ENCODE results near the gene TMPRSS9.

The TMPRSS9 gene

DNA sequence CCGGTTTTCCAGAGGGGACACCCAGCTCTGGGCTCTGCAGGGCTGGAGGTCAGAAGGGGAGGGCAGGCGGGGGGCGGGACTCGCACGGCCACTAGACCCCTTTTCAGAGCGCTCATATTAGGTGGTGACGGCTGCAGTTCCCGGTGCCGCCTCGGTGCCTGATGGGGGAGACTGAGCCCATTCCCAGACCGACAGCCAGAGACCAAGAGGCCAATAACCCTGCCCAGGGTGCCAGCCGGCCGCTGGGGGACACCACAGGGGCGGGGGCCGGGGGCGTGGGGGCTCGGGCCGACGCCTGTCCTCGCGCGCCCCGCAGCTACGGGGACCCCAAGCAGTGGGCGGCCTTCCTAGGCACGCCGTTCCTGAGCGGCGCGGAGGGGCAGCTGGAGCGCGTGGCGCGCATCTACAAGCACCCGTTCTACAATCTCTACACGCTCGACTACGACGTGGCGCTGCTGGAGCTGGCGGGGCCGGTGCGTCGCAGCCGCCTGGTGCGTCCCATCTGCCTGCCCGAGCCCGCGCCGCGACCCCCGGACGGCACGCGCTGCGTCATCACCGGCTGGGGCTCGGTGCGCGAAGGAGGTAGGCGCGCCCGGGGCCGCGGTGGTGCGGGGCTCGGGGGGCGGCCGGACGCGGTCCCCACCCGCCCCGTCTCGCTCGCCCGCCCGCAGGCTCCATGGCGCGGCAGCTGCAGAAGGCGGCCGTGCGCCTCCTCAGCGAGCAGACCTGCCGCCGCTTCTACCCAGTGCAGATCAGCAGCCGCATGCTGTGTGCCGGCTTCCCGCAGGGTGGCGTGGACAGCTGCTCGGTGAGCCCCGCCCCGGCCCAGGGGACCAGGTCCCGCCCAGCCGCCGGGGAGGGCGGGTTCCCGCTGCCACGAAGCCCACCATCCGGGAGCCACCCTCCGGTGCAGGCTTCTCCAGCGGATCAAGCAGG is 64.9 kb downstream of the TMPRSS9 start:
- no peak for DNase-seq

DNA sequence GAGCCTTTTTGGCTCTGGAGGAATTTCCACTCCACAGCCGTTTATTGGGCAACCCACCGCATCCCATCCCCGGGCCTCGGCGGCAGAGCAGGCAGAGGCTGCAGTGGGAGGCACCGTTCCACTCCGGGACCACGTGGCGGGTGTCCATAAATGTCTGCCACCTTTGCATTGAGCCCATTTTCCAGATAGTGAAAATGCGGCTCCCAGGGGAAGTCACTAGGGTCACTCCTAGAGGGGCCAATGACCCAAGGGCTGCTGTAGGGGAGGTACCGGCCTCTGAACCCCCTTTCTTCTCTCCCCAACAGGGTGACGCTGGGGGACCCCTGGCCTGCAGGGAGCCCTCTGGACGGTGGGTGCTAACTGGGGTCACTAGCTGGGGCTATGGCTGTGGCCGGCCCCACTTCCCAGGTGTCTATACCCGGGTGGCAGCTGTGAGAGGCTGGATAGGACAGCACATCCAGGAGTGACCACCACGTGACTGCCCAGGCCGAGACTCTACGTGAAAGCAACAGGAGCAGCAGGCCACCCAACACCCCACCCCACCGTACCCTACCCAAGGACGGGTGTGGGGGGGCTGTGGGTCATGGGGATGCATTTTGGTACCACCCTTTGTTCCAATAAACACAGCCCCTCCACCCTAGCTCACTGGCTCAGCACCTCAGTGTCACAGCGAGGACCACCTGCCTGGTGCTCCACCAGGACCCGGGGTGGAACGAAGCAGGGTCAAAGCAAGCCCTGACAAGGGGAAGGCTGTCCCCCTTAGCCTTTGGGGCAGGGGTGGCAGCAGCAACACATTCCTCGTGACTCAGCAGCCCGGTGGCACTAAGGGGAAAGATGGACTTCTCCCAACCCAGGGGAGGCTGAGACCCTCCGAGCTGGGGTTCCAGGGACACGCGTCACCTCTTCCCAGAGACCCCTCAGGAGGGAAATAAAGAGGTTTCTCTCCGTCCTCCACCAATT is 65.8 kb downstream of the TMPRSS9 start:
- DNase-seq: no peak

DNA sequence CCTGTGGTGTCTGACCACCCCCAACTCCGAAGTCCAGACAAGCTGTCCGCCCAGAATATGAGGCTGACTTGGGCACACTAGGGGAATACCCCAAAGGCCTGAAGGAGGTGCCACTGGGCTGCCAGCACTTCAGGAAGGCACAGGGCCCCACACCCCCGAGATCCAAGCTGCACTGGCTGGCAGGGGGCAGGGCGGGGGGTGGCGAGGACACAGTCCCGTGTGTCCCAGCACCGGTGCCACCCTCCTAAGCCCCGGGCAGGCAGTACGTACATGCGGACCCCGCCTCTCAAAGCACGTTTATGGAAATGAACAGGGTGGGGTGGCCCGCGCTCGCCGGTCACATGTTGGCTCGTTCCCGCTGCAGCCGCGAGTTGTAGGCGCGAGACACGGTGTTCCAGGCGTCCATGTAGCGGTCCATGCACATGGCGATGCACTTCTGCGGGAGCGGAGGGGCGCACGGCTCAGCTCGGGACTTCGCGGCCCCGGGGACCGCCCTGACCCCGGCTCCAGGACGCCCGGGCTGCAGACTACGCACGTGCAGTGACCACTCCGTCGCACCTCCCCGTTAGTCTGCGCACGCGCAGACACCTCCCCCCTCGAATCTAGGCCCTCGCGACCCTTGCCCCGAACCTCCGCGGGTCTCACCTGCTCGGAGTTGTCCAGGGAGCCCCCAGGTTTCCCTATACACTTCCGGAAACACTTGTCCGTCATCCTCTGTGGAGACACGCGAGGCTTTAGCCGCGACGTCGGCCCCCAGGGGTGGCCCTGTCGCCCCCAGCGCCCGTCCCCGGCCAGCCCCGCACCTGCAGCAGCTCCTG is 66.8 kb downstream of the TMPRSS9 start:
- peak; percentile 20 to 55 for DNase-seq

- peak; percentile 95 for DNase-seq
These were observed 67.6 kb downstream of the TMPRSS9 start, which contains the start of gene TIMM13 for GRCh38 chr19:2427429-2428320. TIMM13 (minus strand) TSS chr19:2427586; CDS start chr19:2427533, 53 bp downstream.

GRCh38 chr19:2428321-2428690 is 68.2 kb downstream of the TMPRSS9 start:
- DNase-seq: no peak

DNA sequence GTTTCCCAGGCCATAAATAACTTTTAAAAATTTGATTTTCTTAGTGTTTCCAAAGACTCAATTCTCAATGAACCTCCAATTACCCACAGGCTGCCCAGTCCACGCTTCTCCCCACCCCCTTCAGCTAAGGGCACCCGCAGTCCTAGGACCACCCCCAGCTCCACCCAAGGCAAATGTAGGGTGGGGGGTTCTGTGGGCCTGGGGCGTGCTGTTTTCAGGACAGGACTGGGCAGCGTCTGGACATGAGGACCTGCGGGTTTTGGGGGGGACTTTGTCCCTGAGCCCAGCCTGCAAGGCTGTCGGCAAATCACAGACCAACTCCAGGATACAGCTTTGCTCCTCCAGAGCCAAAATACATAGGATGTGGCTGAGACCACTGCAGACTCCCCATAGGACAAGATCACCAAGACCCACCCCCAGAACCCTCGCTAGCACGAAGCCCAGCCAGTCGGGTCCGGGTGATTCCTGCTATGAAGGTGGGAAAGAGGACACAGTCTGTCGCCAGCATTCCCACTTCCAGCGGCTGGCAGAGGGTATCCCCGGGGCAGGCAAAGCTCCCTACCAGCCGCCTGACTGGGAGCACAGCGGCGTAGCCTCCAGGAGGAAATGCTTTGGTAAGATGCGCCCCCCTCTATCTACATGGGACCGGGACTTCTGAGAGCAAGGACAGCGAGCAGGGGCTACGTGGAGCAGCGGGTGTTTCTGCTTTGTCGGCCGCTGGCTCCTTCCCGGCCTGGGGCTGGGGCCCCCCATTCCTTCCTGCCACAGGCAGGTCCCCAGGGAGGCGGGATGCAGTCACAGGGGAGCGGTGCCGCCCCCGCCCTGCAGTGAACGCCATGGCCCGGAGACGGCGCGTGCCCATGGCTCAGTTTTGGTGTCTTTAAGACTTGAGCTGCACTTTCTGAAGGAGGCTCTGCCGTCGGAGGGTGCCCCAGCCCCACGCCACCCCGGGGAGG is 69.0 kb downstream of the TMPRSS9 start:
- DNase-seq: no peak

- DNase-seq: no peak
These were observed 70.0 kb downstream of the TMPRSS9 start for GRCh38 chr19:2429917-2430535.

DNA sequence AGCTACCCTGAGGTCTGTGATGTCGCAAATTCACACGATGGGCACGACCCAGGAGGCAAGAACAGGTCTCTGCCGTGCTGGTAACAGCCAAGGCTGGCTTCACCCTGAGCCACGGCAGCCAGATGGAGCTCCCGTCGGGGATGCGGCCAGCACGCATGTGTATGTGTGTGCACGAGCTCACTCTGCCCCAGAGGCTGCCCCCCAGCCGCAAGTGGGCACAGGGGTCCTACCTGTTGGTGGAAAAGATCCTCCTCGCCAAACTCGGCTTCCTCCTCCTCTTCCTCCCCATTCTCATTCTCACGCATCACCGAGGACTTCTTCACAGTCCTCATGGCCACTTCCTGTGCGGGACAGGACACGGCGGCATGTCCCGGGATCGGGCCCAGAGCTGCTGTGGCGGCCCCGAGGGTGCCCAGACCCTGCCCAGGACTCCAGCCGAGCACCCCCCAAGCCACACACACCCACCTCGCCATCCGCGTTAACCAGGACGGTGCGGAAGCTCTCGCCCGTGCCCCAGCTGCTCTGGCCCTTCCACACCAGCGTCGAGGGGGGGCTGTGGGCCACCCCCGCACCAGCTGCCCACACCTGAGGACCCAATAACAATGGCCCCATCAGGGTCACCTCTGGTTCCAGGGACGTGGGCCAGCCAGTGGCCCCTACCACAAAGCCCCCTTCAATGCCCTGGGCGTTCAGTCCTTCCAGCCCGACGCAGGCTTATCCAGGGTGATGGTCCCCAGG is 71.4 kb downstream of the TMPRSS9 start:
- DNase-seq: no peak

DNA sequence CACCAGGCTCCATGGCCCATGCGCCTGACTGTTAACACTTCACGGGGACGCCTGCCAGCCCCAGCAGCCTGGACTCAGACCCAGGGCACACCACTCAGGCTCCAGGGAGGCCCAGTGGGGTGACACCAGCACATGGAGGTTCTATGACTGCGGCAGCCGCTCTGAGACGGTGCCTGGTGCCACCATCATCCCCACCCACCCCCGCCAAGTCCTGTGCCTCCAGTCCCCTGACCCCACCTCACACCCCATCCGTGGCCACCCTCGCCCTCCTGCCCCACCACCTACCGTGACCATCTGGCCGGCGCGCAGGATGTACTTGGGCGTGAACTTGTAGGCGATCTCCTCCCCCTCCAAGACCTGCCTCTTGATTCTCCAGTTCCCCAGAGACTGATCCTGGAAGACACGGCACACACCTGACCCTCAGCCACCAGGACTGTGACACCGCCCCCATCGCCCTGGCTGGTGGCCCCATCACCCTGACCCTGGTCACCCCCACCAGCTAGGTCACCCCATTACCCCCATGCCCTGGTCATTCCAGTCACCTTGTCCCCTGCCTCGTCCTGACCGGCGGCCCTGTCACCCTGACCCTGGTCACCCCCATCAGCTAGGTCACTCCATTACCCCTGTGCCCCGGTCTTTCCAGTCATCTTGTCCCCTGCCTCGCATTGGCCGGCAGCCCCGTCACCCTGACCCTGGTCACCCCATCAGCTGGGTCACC is 72.2 kb downstream of the TMPRSS9 start:
- DNase-seq: no peak

GRCh38 chr19:2433854-2434253 is 73.8 kb downstream of the TMPRSS9 start:
- no peak for DNase-seq

DNA sequence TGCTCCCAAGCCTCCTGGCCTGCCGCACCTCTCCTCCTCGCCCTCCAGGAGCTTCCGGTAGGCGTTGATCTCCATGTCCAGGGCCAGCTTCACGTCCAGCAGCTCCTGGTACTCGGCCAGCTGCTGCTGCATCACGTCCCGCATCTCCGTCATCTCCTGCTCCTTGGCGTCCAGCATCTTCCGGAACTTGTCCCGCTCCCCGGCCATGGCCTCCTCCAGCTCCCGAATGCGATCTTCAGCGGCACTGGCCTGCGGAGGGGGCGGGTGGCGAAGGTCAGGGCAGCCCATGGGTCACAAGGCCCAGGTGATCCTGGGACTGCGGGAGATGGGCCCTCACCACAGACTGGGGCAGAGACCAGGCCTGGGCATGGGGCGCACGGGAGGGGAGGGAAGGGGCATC is 74.2 kb downstream of the TMPRSS9 start:
- DNase-seq: no peak

GRCh38 chr19:2434721-2435265 is 74.7 kb downstream of the TMPRSS9 start:
- no peak for DNase-seq

- no peak for DNase-seq
These were observed 76.3 kb downstream of the TMPRSS9 start for GRCh38 chr19:2436384-2436783.

- DNase-seq: no peak
These were observed 76.9 kb downstream of the TMPRSS9 start for GRCh38 chr19:2436926-2437325.

DNA sequence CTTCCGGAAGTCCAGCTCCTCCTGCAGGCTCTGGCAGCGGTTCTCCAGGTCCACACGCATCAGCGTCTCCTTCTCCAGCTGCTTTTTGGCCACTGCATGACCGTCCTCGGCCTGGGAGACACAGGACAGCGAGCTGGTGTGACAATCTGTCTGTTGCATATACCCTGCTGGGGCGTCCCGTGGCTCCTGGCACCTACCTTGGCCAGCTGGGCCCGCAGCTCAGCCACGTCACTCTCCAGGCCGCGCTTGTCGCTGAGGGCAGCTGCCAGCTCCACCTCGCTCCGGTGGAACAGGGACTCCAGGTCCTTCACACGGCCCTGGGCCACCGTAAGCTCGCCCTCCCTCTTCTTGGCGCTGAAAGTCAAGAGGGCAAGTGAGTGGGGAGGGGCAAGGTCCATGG is 78.1 kb downstream of the TMPRSS9 start:
- DNase-seq: no peak

- no peak for DNase-seq
These were observed 80.5 kb downstream of the TMPRSS9 start for GRCh38 chr19:2440515-2440914.

DNA sequence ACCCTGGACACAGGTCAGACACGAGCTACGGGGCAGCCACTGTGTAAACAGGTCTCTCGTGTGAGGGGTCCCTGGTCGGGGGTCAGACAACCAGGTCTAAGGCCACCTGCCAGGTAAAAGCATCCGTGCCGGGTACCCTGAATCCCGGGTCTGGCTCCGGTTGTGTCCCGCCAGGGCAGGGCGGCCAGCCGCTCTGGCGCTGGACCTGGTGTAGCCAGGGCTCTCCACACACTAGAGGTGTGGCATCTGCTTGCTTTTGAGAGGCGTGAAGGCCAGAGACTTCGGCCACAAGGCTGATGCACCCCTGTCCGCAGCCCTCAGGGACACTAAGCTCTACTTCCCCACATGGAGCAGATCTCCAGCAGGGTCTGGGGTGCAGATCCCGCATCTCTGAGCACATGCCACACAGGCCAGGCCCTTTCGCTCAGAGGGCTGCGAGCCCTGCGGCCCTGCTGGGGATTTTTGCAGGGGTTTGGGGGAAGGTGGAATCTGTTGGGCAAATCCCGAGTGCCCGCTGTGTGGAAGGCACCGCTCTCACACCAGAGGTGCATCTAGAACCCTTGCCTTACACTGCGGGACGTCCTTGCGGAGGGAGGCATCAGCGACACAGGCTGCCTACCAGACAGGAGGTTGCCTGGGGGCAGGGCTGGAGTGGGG is 81.2 kb downstream of the TMPRSS9 start:
- DNase-seq: no peak

Measured in CD4-positive, alpha-beta T cell treated with Interleukin-4 for 1 hour (primary cell).